RCC 7860 (cell line): ENCODE measurements around the gene KCNA10.
"Not testable (repeated sequence)": the region's sequence is repeated elsewhere in the genome, so short reads cannot be mapped to it uniquely, and the experiment has no call there.

Experiments used
- DNase-seq: peaks from one replicate; pipeline ENCODE4 v3.0.0-alpha.2; 2015; ENCODE audit warnings: low spot score
- FAIRE-seq: peaks from 2 replicates; lab custom pipeline; 2012; peaks lifted over from hg19 to GRCh38; lab: Jason Lieb, UNC

The KCNA10 gene

DNA sequence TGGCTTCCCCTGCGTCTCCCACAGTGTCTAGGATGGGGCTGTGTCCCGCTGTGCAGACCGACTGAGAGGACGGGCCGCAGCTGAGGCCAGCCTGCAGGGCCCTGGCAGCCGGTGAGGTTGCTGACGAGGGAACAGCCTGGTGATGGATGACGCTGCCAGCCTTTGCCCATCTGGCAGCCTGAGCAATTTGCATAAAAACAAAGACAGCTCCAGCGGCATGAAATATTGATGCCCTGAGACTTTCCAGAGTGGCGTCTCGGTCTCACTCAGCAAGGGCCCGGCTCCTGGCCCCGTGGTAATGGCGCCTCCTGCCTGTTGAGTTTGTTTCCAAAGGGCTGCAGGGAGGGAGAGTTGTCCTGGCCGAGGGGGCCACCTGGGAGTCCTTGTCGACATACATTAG, 19.1 kb upstream of the KCNA10 start:
- DNase-seq (no peak), FAIRE-seq (no peak)

DNA sequence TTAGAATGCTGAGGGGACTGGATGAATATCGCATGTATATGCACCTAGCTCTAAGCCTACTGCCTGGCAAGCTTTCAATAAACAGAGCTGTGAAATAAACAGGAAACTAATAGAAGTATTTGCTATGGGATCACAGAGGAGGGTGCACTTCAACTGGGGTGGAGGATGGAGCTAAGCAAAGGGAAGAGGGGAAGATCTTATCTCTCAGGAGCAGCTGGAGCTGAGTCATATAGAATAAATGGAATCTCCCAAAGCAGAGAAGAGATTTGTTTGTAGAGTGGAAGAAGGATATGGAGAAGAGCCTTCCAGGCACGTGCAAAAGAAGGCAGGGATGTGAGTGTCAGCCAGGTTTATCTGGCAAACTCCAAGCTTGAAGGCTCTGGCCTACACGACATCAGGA, 17.0 kb upstream of the KCNA10 start:
- no peak for FAIRE-seq

DNA sequence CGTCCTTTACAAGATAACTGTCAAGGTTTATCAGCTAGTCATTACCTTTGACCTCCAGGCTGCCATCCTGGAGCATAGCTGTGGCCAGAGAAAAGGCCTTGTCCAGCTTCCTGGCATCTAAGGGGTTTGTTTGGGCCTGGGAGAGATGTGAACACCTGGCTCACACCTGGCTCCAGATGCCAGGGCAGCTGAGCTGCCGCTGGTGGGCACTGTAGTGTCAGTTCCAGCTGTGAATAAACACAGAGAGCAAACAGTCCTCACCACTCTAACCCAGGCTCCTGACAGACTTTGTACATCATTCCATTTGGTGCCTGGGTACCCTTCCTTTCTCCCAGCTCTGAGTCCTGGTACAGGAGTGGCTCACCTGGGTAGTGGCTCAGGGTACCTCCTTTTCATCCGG, 14.3 kb upstream of the KCNA10 start:
- FAIRE-seq = no peak

More for the DNA sequence above, 17.0 kb upstream of the KCNA10 start:
- DNase-seq = no peak

DNA sequence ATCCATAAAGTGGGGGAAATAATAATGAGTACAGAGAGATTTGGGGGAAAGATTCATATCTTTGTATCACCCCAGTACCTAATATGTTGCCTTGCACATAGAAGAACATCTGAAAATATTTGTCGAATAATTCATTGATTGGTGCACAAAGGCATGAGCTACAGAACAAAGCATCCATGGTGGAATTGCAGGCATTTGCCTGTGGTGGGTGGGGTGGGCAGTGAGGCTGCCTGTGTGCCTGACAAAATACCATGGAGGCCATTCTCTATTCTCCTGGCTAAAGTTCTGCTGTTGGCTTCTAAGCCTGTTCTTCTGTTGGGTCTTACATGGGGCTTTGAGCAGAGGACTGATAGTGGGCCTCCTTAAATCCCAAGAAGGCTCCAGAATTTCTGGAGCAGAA, 10.0 kb upstream of the KCNA10 start:
- FAIRE-seq (no peak), DNase-seq (no peak)

More for the DNA sequence above, 14.3 kb upstream of the KCNA10 start:
- DNase-seq = no peak

DNA sequence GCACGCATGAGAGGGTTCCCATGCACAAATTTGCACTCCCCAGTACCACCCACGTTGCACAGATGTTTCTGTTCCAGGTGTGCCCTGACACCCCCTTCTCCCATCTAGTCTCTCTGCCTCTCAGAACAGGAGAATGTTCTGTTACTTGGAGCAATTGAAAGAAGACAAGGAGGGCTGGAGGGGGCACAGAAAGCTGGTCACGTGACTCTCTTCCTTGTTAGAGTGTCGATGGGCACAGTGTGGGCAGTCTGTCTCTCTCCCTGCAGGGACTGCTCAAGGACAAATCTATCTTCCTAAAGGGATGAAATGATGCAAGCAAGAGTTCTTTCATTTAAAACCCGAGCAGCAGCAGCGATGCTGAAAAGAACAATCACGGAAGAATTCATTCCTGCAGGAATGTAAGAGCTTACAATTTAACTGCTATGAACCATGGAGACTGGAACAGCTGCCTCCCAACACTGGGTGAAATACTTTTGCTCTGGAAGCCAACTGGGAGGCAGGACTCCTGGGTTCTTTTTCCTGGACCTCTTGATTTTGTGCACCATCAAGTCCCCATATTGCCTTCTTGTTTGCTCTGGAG, 7.3 kb upstream of the KCNA10 start:
- no peak for FAIRE-seq
- DNase-seq = no peak

DNA sequence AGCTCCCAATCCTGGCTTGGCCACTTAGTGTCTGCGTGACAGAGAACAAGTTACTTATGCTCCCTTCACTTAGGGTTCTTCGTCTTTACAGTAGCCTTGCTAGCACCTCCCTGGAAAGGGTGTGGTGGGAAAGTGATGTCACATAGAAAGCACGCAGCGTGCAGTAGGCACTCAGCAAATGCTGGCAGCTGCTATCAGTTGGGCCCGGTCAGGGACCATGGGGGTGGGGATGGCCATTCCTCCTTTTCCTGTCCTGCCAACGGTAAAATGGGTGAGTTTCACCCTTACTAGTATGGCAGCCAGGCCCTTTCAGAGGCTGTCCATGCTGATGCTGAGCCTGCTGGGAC, 6.2 kb upstream of the KCNA10 start:
- DNase-seq (no peak), FAIRE-seq (no peak)

DNA sequence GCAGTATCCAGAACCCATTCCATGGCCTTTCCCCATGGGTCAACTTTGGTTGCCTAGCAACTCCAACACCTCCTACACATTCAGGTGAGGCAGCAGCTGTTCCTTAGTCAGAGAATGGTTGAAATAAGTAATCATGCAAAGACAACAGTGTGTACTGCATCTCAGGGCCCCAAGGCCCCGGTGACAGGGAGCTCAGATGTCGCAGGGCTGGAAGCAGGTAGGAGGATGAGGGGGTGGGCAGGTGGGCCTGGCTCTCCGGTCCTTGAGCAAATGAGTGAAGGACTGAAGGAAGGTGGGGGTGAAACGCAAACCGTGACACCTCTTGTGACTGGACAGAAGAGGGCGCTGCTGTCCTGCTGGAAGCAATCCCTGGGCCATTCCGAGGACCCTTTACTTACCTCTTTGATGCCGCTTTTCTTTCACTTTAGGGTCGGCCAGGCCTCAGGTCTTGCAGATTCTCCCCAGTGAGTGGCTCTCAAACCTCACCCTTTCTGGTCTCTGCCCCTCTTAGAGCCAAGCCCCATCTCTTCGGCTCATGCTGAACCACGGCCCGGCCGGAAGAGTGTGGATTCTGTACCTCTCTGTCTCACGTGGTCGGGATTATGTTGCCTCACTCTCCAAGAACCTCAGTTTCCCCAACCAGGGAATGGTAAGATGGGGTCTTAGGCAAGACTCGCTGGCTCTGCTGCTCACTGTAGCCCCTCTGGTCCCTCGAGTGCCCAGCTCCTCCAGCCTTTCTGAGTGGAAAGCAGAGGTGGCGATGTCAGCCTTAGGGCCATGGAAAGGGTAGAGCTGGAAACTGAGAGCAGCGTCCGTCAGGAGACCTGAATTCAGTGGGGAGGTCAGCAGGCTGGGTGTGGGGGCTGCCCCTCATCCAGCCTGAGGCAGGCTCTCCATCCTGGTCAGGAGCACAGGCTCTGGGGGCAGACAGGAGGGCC, 5.6 kb upstream of the KCNA10 start:
- no peak for FAIRE-seq
- DNase-seq = peak; percentile 21

DNA sequence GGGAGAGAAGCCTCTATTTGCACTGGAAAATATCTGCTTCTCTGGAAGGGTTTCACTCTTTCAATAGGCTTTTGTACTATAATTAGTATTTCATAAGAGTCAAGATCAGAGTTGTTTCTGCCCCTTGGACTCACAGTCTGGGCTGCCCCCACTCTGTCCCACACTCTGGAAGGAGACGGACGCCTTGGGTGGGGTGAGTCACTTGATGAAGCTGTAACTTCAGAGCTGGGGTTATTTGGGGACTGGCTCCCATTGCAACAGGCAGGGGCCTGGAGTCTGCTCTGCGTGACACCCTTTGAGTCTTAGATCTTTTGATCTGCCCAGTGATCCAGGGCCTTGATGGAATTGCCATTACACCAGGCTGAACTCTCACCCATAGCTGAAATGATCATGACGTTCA, 4.0 kb upstream of the KCNA10 start:
- FAIRE-seq (no peak), DNase-seq (no peak)

DNA sequence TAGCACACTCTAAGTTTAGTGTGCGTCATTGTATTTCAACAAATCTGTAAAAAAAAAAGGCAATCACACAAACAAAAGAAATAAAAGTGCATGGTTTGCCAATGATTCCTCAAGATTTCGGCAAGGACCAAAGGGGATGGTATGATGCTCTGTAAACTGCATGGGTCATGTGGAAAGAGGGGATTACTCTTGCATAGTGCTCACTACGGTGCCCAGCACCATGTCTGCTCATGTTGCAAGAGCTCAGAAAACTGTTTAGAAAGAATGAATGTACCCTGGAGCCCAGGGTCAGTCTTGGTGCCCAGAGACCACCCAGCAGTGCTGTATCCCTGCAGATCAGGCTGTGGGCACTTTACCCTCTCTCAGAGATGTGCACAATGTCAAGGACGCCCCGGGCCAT, 3.6 kb upstream of the KCNA10 start:
- FAIRE-seq (no peak), DNase-seq (no peak)

DNA sequence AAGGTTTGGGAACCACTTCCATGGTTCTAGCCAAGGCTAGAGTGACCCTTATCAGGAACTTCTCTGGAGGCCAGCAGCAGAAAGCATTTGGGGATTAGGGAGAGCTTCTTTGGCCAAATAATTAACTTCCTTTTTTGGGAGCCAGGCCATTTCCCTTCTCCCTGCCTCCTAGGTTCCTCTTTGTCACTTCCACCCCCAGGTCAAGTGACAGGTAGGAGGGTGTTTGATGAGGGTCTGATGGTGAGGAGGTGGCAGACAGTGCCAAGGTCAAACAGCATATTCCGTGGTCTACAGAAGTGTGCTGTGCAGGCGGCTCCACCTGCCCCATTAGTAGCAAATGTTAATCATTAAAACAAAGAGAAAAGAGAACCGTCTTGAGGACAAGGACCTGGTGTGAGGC, 1.9 kb upstream of the KCNA10 start:
- FAIRE-seq (no peak), DNase-seq (no peak)

DNA sequence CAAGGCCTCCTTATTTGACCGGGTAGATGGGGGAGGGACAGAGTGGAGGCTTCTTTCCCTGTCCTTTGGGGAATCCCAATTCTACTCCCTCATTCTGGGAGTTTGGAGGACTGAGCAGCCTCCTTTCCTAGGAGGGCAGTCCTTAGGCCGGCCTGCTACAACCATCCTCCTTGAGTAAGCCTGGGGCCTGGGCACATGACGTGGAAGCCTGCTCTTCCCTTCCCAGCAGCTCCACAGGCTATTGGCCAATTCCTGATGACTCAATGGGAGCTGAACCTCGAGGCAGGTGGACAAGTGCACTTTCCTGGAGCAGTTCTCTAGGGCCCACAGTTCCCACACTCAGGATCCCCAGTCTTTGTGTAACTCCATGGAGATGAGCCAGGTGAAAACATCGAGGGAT, 3.1 kb downstream of the KCNA10 start:
- FAIRE-seq (no peak), DNase-seq (no peak)

DNA sequence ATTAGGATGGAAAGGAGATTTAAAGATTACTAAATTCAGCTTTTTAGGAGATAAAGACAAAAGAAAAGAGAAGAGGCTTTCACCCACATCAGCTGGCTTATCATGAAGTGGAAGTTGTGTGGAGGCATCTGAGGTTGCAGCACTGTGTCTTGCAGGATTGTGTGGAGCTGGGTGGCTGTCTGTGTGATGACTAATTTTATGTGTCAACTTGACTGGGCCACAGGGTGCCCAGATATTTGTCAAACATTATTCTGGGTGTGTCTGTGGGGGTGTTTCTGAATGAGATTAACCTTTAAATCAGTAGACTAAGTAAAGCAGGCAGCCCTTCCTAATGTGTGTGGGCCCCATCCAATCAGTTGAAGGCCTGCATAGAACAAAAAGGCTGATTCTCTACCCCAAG, 3.9 kb downstream of the KCNA10 start:
- FAIRE-seq (no peak), DNase-seq (no peak)

DNA sequence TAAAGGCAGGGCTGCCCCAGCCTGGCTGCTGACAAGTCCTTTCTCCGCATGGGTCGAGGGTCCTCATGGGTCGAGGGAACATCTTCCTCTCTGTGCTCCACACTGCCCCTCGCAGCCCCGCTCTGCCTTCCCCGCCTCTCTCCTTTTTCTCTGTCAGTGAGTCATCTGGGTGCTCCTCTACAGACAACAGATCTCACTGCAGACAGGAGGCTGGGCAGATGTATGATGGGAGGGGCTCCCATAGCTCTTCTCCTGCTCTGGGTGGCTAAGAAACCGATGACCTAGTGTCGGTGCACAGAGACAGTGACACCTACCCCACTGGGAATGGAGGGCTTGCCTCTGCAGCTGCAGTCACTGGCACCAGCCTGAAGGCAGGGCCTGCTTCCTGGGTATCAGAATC, 5.5 kb downstream of the KCNA10 start:
- DNase-seq (peak; percentile 8), FAIRE-seq (no peak)

DNA sequence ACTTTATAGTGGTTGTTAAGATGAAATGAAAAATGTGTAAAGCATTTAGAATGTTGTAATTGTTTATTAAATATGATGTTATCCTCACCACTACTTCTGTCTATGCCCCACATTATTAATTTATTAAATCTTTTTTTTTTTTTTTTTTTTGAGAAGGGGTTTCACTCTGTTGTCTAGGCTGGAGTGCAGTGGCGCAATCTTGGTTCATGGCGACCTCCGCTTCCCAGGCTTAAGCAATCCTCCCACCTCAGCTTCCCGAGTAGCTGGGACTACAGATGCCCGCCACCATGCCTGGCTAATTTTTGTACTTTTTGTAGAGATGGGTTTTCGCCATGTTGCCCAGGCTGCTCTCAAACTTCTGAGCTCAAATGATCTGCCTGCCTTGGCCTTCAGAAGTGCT, 7.5 kb downstream of the KCNA10 start:
- no peak for FAIRE-seq
- no peak for DNase-seq

DNA sequence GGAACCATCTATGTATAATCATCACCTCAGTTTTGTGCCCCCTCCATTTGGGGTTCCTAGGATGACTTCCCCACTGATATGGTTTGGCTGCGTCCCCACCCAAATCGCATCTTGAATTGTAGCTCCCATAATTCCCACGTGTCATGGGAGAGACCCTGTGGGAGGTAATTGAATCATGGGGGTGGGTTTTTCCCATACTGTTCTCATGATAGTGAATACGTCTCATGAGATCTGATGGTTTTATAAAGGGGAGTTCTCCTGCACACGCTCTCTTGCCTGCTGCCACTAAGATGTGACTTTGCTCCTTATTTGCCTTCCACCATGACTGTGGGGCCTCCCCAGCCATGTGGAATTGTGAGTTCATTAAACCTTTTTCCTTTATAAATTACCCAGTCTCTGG, 8.1 kb downstream of the KCNA10 start:
- not testable (repeated sequence) for FAIRE-seq, DNase-seq

DNA sequence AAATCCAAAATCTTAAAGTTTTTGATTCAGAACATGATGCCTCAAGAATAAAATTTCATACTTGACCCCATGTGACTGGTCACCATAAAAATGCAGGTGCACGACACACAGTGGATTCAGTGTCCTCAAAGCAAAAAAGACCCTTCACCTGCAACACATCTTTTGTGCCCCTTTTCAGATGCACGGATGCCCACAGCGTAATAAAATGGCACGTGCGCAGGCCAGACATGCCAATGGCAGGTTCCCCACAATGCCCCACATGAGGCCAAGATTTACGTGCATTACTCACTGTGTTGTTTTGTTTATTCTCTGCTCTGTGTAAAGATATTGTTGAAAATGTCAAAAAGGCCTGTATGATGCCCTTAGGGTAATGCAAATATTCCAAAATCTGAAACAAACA, 9.3 kb downstream of the KCNA10 start:
- FAIRE-seq (no peak), DNase-seq (no peak)

DNA sequence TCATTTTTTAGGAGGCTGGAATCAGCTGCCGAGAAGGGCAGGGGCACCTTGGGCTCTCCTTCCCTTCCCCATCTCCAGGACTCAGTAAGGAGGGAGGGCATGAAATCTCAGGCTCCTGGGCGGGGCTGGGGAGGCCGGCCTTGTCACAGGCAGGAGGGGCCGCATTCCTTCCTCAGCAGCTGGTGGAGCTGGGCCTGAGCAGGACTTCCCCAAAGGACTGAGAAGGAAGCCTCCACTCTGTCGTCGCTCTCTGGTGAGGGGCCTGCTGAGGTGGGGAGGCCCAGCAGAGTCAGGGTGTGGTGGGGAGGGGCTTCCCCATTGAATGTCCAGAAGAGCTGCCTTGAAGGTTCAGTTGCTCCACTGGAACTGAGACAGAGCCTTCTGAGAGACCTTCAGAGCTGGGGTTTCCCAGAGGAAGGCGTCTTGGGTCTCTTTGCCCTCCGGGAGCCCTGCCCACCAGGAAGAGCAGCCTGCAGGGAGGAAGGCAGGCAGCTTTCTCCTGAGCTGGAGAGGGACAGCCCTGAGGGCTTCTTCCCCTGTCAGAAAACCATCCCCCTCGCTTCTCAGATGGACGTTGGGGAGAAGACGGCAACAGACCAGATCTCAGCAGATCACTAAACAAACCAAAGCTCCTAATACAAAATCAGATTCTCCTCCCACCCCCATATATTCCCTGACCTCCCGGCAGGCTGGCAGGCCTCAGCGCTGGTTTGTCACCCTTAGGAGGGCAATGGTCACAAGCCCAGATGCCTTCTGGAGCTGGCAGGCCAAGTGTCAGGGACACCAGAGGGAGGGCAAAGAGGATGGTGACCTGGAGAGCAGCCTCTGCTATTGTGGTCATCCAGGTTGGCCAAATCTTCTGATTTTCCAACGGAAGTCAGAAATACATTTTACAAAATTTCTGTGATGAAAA, 10.7 kb downstream of the KCNA10 start:
- no peak for DNase-seq

DNA sequence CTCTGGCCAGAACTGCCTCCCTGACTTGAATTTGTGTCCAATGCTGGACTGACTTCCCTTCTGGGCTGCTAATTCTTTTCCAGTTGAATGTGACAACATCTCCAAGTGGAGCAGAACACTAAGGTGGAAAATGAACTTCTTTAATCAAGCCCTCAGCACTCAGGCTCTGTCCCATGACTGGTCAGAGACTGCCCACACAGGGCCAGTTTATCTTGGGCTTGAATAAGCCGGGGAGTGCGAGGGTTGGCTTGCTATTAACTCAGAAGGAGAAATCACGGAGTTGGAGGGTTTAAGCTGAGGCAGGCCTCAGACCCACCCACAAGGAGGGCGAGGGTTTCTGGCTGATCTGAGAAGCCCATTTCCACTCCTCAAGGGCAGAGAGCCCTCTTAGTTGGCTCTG, 12.4 kb downstream of the KCNA10 start:
- no peak for DNase-seq
- FAIRE-seq = no peak

More for the DNA sequence above, 10.7 kb downstream of the KCNA10 start:
- no peak for FAIRE-seq

DNA sequence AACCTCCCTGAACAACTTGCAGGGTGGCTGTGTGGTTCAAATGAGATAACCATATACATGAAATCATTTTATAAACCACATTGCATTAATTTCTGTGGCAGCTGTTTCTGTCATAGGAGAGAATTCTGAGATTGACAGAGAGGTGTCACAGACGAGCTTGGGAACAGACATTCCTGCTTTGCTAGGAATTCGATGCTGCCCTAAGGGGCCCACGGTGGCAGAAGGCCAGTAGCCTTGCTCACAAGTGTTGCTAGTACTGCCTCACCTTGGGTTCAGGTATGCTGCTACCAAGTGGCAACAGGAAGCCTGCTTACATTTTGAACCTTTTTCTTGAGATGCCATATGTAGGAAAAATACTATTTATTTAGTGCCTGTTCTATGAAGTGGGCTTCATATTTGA, 13.4 kb downstream of the KCNA10 start:
- no peak for FAIRE-seq

DNA sequence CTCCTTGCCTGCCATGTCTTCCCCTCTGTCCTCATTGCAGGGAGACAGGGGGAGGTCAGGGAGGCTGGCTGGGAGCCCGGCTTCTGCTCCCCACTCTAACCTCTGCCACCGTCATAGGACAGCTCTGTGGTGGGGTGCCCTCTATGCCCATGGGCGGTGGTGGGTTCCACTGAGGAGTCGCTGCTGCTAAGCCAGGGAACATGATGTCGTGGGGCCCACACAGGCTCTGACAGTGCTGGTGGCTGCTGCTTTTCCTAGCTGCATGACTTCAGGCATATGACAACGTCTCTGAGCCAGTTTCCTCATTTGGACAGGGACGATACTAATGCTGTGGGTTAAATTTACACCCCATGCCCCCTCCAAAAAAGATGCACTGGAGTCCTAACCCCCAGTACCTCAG, 14.7 kb downstream of the KCNA10 start:
- DNase-seq = no peak
- FAIRE-seq = no peak

More for the DNA sequence above, 13.4 kb downstream of the KCNA10 start:
- DNase-seq = no peak

DNA sequence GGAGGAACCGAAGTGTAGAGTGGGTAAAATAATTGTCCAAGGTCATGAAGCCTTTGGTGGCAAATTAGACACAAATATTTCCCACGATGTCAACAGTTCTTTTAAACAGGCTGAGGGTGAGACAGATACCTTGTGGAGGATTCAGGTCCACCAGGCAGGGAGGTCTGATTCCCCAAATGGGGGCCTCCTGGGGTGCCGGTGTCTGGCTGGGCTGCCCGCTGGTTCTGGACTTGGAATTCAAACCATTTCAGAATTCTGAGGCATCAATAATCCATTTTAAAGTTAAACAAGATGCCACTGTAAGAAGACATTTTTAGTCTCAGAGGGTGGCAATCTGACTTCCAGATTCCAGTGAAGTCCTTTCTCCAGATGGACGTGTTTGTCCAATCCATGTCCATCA, 15.5 kb downstream of the KCNA10 start:
- FAIRE-seq = no peak

More for the DNA sequence above, 15.5 kb downstream of the KCNA10 start:
- no peak for DNase-seq
